ENCODE measurements around the gene TMEM170B. TPM values are rescaled to one million over a fixed set of nuclear protein-coding genes. Genes with fewer than 3 reads are reported as not detected.

TMEM170B gene
- polyA plus RNA-seq, 1 donor (not counting 4 experiments of a cell fraction or from before 2014, with no cell fraction given): 0.08 TPM

DNA sequence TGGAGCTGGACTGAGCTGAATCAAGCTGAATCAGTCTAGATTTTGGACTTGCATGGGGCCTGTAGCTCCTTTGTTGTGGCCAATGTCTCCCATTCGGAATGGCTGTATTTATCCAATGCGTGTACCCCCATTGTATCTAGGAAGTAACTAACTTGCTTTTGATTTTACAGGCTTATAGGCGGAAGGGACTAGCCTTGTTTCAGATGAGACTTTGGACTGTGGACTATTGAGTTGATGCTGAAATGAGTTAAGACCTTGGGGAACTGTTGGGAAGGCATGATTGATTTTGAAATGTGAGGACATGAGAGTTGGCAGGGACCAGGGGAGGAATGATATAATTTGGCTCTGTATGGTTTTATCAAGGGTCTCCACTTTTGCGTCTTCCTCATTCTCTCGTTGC is 3.0 kb upstream of the TMEM170B start:
- Histone ChIP-seq H3K9me1 (ENCODE audit: control insufficient read depth, extremely low read depth, insufficient read depth, low read length) (no peaks in the 10 kb centered on the region), H3K9ac (ENCODE audit: control insufficient read depth, extremely low read depth, insufficient read depth, low read length) (no peak overlapping the region), H3K27ac (ENCODE audit: control insufficient read depth, insufficient read depth, low read length) (no peak overlapping the region), H3K4me2 (ENCODE audit: control insufficient read depth, extremely low read depth, insufficient read depth, low read depth, low read length) (no peak overlapping the region), H3K9me3 (ENCODE audit: control insufficient read depth, low read depth, low read length) (no peaks in the 10 kb centered on the region), H3K4me3 (ENCODE audit: control insufficient read depth in 2 of 3, extremely low read depth in 1 of 3, insufficient read depth in 2 of 3, low read depth in 1 of 3, low read length in 3 of 3) (no peak overlapping the region), H3K27me3 (ENCODE audit: control insufficient read depth, extremely low read depth, insufficient read depth, low read length) (peaks cover 23% of the 10 kb centered on the region), H3K4me1 (ENCODE audit: control insufficient read depth, extremely low read depth, insufficient read depth, low read length) (no peaks in the 10 kb centered on the region), H3K36me3 (ENCODE audit: control insufficient read depth in 2 of 2, extremely low read depth in 1 of 2, insufficient read depth in 2 of 2, low read length in 2 of 2) (no peaks in the 10 kb centered on the region), H4K20me1 (ENCODE audit: control insufficient read depth, extremely low read depth, insufficient read depth, low read length) (no peaks in the 10 kb centered on the region), H3K79me2 (ENCODE audit: control insufficient read depth, insufficient read depth, low read length) (no peaks in the 10 kb centered on the region), H2AFZ (ENCODE audit: control insufficient read depth, low read length) (no peak overlapping the region)
- FAIRE-seq: no peak
- no peak for DNase-seq (ENCODE audit: low read depth, low spot score)
- dilution Hi-C loops (cut with MboI; ENCODE audit: extremely low pct_ligation_motif_present, low sequenced_read_pairs): no loop called here
- TF ChIP-seq, protein P1, sequence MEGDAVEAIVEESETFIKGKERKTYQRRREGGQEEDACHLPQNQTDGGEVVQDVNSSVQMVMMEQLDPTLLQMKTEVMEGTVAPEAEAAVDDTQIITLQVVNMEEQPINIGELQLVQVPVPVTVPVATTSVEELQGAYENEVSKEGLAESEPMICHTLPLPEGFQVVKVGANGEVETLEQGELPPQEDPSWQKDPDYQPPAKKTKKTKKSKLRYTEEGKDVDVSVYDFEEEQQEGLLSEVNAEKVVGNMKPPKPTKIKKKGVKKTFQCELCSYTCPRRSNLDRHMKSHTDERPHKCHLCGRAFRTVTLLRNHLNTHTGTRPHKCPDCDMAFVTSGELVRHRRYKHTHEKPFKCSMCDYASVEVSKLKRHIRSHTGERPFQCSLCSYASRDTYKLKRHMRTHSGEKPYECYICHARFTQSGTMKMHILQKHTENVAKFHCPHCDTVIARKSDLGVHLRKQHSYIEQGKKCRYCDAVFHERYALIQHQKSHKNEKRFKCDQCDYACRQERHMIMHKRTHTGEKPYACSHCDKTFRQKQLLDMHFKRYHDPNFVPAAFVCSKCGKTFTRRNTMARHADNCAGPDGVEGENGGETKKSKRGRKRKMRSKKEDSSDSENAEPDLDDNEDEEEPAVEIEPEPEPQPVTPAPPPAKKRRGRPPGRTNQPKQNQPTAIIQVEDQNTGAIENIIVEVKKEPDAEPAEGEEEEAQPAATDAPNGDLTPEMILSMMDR (optimal IDR thresholded peaks at IDR 0.05 in 1 of 3, IDR thresholded peaks at IDR 0.05 in 1 of 3, conservative IDR thresholded peaks at IDR 0.05 in 1 of 3; ENCODE audit: extremely low read depth in 1 of 3, insufficient read depth in 2 of 3, low read length in 3 of 3): no peak
- TF ChIP-seq EZH2 (IDR thresholded peaks at IDR 0.05; ENCODE audit: low read length): no peak

GRCh38 chr6:11535801-11536230 is 1.7 kb upstream of the TMEM170B start:
- Histone ChIP-seq H3K4me3 (ENCODE audit: control insufficient read depth in 2 of 3, extremely low read depth in 1 of 3, insufficient read depth in 2 of 3, low read depth in 1 of 3, low read length in 3 of 3) (no peak overlapping the region), H3K9me3 (ENCODE audit: control insufficient read depth, low read depth, low read length) (no peaks in the 10 kb centered on the region), H3K27me3 (ENCODE audit: control insufficient read depth, extremely low read depth, insufficient read depth, low read length) (peaks cover 26% of the 10 kb centered on the region), H3K36me3 (ENCODE audit: control insufficient read depth in 2 of 2, extremely low read depth in 1 of 2, insufficient read depth in 2 of 2, low read length in 2 of 2) (no peaks in the 10 kb centered on the region), H3K9ac (ENCODE audit: control insufficient read depth, extremely low read depth, insufficient read depth, low read length) (no peak overlapping the region), H3K79me2 (ENCODE audit: control insufficient read depth, insufficient read depth, low read length) (no peaks in the 10 kb centered on the region), H3K4me1 (ENCODE audit: control insufficient read depth, extremely low read depth, insufficient read depth, low read length) (no peaks in the 10 kb centered on the region), H3K27ac (ENCODE audit: control insufficient read depth, insufficient read depth, low read length) (no peak overlapping the region), H3K4me2 (ENCODE audit: control insufficient read depth, extremely low read depth, insufficient read depth, low read depth, low read length) (no peak overlapping the region), H2AFZ (ENCODE audit: control insufficient read depth, low read length) (no peak overlapping the region), H4K20me1 (ENCODE audit: control insufficient read depth, extremely low read depth, insufficient read depth, low read length) (no peaks in the 10 kb centered on the region), H3K9me1 (ENCODE audit: control insufficient read depth, extremely low read depth, insufficient read depth, low read length) (no peaks in the 10 kb centered on the region)
- DNase-seq (ENCODE audit: low read depth, low spot score) (no peak), FAIRE-seq (peak; percentile 36)
- TF ChIP-seq, protein P1 (optimal IDR thresholded peaks at IDR 0.05 in 1 of 3, IDR thresholded peaks at IDR 0.05 in 1 of 3, conservative IDR thresholded peaks at IDR 0.05 in 1 of 3; ENCODE audit: extremely low read depth in 1 of 3, insufficient read depth in 2 of 3, low read length in 3 of 3): no peak
- no peak for TF ChIP-seq EZH2 (IDR thresholded peaks at IDR 0.05; ENCODE audit: low read length)
- dilution Hi-C loops (cut with MboI; ENCODE audit: extremely low pct_ligation_motif_present, low sequenced_read_pairs): no loop called here
